ENCODE data around the gene NRARP.
A peak's percentile ranks its signal among the peaks of the same experiment; 100 is the strongest.

NRARP gene

DNA sequence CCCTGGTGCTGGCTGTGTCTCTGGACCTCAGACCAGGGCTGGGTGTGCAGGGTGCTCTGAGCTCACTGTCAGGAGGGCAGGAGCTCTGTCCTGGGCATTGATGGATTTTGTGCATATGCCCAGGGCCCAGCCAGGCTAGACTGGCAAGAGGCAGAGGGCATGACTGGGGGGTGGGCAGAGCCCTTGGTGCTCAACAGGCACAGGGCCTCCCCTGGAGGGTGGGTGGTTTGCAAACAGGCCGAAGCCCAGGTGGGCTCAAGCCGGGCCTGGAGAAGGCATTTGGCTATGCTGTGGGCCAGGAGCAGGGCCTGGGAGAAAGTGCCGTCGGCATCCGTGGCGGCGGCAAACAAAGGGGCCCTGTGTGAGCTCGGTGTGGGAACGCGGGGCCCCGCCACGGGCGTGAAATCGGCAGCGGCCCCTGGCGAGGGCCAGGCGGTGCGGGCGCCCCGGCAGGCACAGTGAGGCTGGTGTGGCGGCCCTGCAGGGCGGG, 1.9 kb upstream of the NRARP start:
- TF ChIP-seq, protein P1, sequence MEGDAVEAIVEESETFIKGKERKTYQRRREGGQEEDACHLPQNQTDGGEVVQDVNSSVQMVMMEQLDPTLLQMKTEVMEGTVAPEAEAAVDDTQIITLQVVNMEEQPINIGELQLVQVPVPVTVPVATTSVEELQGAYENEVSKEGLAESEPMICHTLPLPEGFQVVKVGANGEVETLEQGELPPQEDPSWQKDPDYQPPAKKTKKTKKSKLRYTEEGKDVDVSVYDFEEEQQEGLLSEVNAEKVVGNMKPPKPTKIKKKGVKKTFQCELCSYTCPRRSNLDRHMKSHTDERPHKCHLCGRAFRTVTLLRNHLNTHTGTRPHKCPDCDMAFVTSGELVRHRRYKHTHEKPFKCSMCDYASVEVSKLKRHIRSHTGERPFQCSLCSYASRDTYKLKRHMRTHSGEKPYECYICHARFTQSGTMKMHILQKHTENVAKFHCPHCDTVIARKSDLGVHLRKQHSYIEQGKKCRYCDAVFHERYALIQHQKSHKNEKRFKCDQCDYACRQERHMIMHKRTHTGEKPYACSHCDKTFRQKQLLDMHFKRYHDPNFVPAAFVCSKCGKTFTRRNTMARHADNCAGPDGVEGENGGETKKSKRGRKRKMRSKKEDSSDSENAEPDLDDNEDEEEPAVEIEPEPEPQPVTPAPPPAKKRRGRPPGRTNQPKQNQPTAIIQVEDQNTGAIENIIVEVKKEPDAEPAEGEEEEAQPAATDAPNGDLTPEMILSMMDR (IDR thresholded peaks at IDR 0.05; ENCODE audit: borderline replicate concordance, insufficient read depth, low read depth, low read length), result no peak
- no peak overlapping the region for H3K4me3 ChIP-seq (ENCODE audit: low read depth, low read length)

DNA sequence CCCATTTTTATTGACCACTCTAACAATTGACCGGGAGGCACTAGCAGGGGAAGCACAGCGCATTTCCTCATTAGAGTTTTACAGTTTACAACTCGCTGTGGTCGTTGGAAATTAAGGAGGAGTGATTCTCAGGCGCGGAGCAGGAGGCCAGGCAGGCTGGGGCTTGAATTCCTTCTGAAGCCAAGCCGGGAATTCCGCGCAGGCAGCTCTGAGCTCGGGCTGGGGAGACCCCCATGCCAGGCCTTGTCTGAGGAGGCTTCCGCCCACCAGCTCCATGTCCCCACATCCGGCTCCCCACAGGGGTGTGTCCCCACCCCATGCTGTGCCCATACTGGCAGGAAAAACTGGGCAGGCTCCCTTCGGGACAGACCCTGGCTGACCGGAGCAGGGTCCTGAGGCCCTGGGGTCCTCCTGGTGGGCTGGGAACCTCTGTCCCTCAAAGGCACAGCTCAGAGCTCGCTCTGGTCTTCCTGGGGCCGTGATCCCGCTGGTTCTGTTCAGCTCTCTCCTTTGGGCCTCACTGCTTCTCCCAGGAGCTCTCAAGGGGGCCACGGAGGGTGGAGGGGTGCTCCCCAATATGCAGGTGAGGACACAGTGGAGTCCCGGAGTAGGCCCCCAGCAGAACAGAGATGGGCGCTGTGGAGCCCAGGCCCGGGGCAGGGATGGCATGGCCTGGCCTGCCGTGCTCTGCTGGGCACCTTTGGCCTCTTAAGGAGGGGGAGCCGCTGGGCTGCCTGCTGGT, 1.3 kb upstream of the NRARP start:
- no peak overlapping the region for H3K4me3 ChIP-seq (ENCODE audit: low read depth, low read length)
- TF ChIP-seq, protein P1 (IDR thresholded peaks at IDR 0.05; ENCODE audit: borderline replicate concordance, insufficient read depth, low read depth, low read length), result no peak

DNA sequence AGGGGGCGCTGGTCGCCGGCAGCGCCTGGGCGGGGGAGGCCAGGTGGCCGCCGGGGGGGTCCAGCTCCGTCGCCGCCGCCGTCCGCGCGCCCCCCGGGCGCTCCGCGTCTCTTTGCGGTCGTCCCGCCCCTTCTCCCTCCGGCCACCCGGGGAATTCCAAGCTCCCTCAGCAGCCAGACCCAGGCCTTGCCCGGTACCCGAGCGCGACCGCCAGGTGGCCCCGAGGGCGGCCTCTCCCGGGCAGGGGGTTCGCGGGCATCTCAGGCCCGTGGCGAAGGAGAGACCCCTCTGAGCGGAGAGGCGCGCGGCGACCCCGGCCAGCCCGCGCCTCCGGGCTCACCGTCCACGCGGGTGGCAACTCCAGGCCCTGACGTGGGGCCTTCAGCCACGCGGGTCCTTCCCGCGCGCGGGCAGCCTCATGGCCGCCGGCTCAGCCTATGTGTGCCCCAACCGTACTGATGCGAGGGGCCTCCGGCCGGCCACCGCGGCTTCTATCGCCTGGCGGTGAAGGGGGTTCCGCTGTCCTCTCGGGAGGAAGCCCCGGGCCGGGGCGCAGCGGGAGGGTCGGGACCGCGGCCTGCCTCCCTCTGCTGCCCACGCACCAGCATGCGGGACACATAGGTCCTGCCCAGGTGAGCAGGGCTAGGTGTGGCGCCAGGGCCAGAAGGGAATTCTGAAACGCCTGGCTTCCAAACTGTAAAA, 529 bp upstream of the NRARP start:
- H3K4me3 ChIP-seq (ENCODE audit: low read depth, low read length), result peak overlapping the region; percentile 49
- TF ChIP-seq, protein P1 (IDR thresholded peaks at IDR 0.05; ENCODE audit: borderline replicate concordance, insufficient read depth, low read depth, low read length), result peak; percentile 64

- TF ChIP-seq, protein P1 (IDR thresholded peaks at IDR 0.05; ENCODE audit: borderline replicate concordance, insufficient read depth, low read depth, low read length), result no peak
- H3K4me3 ChIP-seq (ENCODE audit: low read depth, low read length), result peak overlapping the region; percentile 49
Observed at GRCh38 chr9:137301081-137301947, 757 bp downstream of the NRARP start.

DNA sequence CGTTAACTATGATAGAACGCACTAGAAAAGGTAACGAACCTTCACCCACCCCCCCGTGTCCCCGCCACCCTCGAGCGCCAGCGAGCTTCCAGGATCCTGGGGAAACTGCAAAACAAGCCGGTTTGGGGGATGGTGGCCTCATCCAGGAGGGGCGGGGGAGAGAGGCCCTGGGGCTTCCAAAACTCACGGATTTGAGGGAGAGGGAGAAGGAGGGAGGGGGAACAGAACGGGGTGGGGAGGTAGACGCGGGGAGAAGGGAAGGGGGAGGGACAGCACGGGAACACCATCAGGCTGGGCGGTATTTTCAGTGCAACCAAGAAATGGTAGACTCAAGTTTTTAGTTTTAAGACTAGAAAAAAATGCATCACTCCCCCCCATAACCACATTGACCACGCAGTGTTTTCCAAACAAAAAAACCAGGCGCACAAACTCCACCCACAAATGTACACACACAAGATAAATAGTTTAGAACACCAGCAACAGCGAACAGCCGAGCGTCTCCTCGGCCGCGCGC, 1.4 kb downstream of the NRARP start:
- TF ChIP-seq, protein P1 (IDR thresholded peaks at IDR 0.05; ENCODE audit: borderline replicate concordance, insufficient read depth, low read depth, low read length), result no peak
- H3K4me3 ChIP-seq (ENCODE audit: low read depth, low read length), result peak overlapping the region; percentile 49

DNA sequence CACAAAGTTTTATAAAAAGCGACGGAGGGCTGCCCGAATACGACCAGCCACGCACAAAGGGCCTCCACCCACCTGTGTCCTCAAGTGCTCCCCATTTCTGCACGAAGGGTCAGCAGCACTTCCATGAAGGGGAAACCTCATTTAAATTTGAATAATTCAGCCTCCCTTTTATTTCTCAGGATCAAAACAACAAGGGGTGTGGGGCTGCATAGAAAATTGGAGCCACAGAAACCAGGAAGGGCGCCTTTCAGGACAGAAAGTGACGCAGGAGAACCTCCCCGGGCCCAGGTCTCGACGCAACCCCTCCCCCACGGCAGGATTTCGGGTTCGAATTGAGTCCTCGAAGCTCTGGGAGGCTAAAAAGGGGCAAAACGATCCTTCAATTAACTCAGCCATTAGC, 2.1 kb downstream of the NRARP start:
- no peak overlapping the region for H3K4me3 ChIP-seq (ENCODE audit: low read depth, low read length)
- TF ChIP-seq, protein P1 (IDR thresholded peaks at IDR 0.05; ENCODE audit: borderline replicate concordance, insufficient read depth, low read depth, low read length), result no peak

Measured in GM12875 (cell line).